Measurements from ENCODE around the gene RBP4.
"Not testable (repeated sequence)": the region's sequence is repeated elsewhere in the genome, so short reads cannot be mapped to it uniquely, and the experiment has no call there.

Gene RBP4

DNA sequence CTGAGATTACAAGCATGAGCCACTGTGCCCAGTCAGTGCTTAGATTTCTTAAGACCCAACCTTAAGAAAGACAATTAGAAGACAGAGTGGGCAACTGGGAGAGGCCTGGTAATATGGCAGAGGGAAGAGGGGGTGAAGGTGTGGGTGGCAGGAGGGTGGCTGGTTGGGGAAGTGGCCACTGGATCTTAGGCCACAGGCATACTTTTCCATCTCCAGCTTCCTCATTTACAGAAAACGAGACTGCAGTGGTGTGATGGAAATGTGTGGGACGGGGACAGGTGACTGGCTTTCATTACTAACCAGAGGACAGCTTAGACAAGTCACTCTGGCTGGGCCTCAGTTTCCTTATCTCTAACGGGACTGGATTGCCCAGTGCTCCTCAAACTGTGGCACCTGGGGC, 35.6 kb downstream of the RBP4 start:
- no peak for DNase-seq

DNA sequence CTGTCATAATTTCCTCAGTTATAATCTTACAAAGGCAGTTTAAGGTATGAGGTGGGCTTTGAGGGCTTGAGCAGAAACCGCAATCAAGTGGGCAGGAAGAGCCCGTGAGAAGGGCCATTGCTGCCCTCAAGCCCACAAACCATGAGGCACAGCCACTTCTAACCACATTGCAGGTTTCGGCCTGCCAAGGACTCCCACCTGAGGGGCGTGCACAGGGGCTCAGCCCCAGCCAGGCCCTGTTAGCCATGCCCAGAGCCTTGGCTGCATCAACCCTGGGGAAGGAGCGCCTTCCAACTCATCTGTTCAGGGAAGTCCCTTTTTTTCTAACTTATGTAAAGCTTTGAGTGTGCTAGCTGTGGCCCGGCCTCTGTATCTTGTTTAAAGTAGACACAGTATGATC, 40.5 kb downstream of the RBP4 start:
- no peak for DNase-seq

DNA sequence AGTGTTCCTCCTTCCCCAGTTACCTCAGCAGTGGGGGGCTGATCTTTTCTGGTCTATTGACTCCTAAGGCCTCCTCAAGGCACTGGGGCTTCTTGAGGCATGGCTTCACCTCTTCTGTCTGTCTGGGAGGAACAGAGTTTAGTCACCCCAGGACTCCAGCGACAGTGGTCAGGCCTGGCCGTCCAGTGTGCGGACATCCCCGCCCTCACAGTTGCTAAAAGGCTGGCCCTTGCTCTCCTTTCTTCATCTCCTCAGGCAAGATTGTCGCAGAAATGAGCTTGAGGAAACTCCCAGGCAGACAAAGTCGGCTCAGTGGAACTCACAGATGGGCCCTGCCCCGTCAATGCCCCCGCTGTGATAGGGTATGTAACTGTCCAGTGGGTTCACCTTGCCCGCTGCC, 41.5 kb downstream of the RBP4 start:
- DNase-seq: no peak

DNA sequence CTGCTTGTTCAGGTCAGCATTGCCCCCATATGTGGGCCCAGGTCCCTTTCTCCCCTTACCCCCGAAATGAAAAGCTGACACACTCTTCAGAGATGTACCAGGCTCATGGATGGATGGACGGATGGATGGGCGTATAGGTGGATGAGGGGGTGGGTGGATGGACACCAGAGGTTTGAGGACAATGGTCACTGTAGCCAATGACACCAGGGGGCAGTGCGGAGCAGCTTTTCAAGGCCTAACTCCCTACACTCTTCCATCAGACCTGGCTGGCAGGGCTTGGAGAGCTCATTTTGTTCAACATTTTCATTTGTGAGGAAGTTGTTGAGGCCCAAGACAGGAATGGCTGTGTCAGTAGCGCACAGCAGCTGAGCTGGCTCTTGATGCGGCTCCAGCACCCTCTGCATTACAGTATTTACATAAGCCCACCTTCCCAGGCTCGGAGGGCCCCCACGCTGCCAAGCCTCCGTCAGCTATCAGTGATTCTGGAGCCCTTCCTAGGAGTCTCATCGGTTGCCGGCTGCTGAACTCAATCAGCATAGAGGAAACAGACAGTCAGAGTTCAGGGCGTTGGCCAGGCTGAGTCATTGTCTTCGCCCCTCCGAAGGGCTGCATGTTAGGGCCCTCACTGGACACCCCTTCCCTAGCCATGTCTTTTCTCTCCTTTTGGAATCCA, 46.1 kb downstream of the RBP4 start:
- peak; percentile 30 for DNase-seq

DNA sequence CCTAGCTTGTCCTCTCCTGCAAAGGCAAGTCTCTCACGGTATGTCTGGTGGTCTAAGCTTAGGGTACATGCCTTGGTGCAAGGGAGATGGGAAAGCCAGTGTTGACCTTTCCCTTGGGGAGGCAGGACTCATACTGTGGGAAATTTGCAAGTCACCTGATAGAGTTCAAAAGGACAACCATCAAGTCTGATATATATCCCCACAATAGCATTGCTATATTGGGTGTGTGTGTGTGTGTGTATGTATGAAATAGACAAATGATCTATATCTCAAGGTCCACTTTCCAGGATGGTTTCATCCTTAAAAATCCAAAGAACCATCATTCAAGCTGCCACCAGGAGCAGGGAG, 46.7 kb downstream of the RBP4 start:
- DNase-seq: no peak

DNA sequence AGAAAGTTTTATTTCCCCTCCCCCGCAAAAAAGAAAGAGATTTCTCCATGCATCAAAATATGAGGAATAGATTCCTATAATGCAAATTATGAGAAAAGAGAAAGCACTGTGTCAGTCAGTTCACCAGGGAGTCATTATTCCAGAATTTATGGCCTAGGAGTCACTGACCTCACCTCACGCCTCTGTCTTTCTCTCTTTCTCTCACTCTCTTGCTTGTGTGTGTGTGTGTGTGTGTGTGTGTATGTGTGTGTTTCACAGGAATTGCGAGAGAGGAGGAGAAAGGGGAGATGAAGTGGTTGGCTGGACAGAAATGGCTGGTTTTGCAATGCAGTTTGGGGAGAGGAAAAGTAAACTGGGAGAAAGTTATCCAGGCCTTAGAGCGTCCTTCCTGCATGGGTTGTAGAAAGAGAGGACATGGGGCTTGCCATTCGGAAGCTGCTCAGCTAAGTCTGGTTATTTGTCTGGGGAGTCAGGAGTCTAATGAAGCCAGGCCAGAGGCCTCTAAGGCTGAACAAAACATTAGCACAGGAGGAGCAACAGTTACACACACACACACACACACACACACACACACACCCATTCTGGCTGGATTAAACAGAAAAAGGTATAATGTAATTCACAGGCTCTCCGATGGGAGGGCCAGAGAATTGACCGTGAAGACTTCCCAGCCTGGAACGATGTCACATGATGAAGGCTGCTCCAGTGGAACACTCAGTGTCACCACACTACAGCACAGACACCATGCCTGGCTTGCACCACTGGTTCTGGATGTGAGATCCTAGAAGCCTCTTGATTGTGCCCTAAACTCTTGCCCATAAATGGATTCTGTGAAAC, 47.3 kb downstream of the RBP4 start:
- no peak for DNase-seq

DNA sequence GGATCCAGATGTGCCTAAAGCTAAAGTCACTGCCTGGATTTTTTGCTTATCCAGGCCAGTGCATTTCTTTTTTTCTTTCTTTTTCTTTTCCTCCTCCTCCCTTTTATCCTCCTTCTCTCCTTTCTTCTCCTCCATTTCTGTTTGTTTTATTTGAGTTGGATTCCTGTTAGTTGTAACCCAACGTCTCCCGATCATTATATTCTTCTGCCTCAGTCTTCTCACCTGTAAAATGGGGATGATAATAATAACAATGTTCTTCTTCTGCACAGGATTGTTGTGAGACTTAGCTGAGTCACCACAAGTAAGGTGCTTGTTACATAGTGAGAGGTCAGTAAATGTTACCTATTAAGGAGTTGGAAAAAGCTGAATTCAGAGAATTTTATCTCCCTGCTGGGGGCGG, 48.3 kb downstream of the RBP4 start:
- no peak for DNase-seq

DNA sequence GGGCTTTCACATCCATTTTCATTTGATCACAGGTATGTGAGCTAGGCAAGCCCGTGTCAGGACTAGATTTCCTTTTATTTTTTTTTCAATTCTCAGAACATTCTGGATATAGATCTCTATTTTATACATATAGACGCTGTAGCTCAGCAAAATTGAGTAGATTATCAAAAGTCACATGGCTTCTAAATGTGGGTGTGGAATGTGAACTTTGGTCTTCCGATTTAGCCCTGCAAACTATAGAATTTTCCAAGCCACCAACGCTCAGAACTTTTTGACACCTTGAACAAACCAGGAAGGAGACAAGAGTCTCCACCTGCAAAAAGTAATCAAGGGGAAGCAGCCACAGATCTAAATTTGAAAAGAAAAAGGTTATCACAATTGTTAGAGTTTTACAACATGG, 50.4 kb downstream of the RBP4 start:
- no peak for DNase-seq

DNA sequence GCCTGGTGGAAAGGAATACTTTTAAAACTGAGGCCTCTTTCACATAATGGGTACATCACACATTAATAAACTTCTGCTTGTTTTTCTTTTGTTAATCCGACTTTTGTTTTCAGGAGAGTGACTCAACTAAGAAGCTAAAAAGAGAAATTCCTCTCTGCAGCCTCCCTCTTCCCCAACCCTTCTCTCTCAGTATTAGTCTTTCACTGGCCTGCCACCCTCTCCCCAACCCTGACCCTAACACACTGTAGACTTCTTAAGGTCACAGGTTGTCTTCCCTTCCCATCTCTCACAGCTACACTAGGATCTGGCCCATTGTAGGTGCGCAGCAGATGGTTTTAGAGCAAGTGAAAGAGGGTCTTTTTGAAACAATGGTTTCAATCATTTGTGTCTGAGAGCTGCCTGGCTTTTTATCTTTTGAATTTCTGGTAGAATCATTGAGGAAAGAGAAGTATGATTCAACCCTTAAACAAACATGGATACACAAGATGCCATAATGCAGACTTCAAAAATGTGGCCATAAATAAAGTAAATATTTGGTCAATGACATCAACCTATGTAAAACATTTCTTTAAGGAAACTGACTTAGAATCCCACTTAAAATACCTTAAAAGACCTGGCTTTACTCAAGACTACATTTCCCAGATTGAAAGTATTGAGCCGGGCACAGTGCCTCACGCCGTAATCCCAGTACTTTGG, 52.5 kb downstream of the RBP4 start:
- no peak for DNase-seq

DNA sequence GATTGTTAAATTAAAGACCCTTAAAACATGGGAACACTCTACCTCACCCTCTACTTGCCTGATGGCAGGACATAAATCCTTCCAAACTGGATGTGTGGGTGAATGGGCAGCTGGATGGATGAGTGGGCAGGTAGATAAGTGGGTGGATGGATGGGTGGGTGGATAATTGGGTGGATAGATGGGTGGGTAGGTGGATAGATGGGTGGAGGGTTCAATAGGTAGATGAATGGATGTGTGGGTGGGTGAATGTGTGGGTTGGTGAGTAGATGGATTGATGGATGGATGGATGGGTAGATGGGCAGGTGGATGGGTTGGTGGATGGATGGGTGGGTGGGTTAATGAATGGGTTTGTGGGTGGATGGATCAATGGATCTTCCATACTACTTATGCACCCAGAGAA, 53.5 kb downstream of the RBP4 start:
- no peak for DNase-seq

DNA sequence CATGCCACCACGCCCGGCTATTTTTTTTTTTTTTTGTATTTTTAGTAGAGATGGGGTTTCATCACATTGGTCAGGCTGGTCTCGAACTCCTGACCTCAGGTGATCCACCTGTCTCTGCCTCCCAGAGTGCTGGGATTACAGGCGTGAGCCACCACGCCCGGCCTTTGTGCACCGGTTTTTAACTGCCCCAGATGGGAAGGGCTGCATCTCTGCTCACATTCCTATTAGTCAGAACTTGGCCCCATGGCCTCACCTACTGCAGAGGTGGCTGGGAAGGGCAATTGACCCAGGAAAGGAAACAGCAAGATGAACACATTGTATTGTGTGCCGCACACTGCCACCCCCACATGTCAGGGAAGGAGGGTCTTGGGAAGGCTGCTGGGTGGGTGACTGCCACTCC, 54.0 kb downstream of the RBP4 start:
- not testable (repeated sequence) for DNase-seq

DNA sequence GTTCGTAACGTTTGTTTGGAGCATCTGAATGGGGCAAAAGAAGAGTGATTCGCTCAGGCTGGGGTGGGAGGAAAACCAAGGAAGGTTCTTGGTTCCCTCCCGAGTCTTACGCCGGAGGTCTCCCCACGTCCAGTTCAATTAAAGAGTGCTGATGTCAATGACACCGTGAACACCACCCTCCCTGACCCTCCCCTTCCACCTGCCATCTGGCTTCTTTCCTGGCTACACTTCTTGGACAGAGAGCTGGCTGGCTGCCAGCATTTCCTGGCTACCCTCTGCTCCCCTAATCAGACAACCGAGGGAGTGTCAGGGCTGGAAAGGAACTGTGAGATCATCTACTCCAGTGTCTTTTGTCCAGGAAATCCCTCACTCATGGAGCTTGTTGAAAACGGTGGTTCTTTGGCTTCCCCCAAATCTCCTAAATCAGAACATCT, 58.7 kb downstream of the RBP4 start:
- DNase-seq: no peak

All from KG1 (cell line).